AG09309 (cell line): ENCODE results near the gene NAA60.
A peak's percentile ranks its signal among the peaks of the same experiment; 100 is the strongest.

Experiments used
- DNase-seq: peaks from one replicate; pipeline ENCODE4 v3.0.0-alpha.2; 2010; ENCODE audit warnings: low read depth
- H3K4me3 ChIP-seq: 2 replicates; pipeline ENCODE4 v1.5.1; 2011; ENCODE audit warnings: mild to moderate bottlenecking, low read depth, low read length, moderate library complexity; ENCODE audit not compliant: control insufficient read depth
- TF ChIP-seq, protein P1 (sequence below): IDR thresholded peaks from 2 replicates; pipeline ENCODE4 v1.5.1; 2011; ENCODE audit warnings: mild to moderate bottlenecking, low read depth, low read length, inconsistent platforms; ENCODE audit not compliant: insufficient read depth, control insufficient read depth; ENCODE audit errors: missing control alignments

The NAA60 gene

DNA sequence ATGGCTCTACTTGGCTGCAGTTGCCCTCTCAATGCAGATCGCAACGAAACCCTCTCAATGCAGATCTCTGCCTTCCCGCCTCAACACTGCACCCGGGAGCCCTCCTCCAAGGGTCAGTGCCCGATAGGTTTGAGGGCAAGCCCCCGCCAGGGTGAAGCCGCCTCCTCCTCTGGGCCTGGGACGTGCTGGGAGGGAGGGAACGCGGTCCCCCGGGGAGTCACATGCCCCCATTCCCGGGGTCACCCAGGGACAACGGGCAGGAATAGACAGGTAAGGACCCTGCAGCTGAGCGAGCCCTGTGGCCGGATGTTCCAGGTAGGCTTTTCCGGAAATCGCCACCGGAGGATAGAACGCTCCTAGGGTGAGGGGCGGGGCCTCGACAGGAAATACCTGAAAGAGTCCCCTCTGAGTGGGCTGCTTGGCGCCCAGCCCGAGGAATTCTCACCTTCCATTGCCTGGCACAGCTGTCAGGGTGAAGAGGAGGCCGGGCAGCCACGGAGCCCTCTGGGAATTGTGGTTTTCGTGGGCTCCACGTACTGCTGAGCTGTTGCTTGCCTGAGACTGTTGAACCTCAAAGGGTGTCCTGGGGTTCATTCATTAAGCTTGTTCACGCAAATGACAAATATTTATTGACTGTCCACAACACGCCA lies 29.6 kb upstream of the NAA60 start:
- H3K4me3 ChIP-seq = no peak overlapping the region
- TF ChIP-seq, protein P1, sequence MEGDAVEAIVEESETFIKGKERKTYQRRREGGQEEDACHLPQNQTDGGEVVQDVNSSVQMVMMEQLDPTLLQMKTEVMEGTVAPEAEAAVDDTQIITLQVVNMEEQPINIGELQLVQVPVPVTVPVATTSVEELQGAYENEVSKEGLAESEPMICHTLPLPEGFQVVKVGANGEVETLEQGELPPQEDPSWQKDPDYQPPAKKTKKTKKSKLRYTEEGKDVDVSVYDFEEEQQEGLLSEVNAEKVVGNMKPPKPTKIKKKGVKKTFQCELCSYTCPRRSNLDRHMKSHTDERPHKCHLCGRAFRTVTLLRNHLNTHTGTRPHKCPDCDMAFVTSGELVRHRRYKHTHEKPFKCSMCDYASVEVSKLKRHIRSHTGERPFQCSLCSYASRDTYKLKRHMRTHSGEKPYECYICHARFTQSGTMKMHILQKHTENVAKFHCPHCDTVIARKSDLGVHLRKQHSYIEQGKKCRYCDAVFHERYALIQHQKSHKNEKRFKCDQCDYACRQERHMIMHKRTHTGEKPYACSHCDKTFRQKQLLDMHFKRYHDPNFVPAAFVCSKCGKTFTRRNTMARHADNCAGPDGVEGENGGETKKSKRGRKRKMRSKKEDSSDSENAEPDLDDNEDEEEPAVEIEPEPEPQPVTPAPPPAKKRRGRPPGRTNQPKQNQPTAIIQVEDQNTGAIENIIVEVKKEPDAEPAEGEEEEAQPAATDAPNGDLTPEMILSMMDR = no peak
- DNase-seq = no peak

DNA sequence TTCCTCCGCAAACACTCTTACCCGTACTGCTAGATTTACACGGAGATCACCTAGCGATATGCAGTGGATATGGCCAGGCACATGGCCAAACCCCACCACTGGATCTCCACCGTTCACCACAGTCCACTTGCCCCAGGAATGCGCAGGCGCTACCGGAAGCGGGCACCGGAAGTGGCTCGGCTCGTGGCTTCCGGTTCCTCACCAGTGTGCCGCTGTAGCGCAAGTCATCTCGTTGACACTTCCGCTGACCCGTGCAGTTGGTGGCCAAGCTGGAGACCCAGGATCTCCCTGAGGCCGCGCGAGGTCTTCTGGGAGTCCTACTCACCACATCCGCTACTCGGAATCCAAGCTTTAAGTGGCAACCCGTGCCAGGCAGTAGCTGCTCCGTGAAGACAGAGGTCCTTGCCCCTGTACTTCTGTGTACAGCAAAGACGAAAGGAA lies 11.7 kb upstream of the NAA60 start:
- H3K4me3 ChIP-seq = peak overlapping the region; percentile 34
- no peak for DNase-seq
- TF ChIP-seq, protein P1 = no peak

DNA sequence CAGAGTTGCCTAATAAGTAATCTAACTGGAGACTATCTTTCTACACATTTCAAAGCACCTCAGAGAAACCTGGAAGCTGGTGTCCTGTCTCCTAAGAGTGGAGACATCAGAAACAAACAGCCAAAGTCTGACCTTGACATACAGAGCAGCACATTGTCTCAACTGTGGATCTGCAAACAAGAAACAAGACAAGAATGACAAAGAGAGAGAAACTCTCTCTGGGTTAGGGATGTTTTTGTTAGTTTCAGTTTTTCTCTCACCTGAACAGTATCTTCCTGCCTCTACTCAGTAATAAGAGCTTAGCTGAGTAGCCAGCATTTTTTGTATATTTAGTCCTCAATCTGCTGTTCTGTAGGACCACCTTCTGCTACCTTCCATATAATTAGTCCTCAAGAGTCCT lies 9.1 kb upstream of the NAA60 start:
- no peak for DNase-seq
- no peak overlapping the region for H3K4me3 ChIP-seq
- TF ChIP-seq, protein P1 = no peak

DNA sequence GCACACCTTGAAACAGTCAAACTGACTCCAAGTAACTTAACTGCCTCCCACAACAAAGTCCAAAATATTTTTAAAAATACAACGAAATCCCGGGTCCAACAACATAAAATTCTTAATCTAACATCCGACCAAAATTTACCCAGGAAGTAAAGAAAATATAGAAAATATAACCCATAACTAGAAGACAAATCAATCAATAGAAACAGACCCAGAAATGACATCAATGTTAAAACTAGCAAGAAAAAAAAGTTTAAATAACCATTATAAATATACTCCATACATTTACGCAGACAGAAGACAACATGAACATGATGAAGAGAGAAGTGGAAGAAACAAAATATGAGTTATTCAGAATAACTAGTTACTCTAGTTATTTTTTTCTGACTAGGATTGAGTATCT lies 3.8 kb upstream of the NAA60 start:
- no peak overlapping the region for H3K4me3 ChIP-seq
- no peak for DNase-seq
- TF ChIP-seq, protein P1 = no peak

DNA sequence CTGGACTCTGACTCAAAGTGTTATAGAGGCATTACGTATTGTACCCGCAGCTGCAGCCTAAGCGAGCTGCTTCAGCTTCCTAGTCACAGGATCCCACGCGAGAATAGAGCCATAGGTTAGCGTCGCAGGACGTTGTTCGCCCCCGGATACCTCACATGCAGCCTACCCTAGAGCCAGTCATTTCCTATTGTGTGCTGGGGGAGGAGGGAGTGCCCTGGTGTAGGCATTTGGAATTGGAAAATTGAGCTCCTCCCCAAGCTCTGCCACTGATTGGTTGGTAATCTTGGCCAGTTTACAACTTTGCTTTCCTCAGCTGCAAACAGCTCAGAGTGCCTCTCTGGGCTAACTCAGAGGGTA lies 530 bp downstream of the NAA60 start:
- TF ChIP-seq, protein P1 = no peak
- DNase-seq = peak; percentile 55

DNA sequence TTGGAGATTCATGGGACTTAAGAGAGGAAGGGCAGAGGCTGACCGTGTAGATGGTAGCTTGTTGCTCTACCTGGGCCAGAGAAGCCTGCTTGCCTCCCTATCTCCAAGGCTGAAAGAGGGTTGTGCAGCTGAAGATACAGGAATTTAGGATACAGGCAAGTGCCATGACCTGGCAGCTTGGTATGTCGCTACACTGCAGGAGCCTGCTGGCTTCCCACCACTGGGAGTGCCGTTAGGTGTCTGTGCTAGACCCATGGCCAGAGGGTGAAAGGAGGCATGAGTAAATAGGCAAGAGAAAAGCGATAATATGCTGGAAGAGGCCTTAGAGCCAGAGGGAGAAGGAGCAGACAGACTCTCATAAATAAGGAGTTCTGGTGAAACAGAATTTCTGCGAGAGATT lies 10.6 kb downstream of the NAA60 start:
- DNase-seq = no peak
- TF ChIP-seq, protein P1 = no peak
- H3K4me3 ChIP-seq = no peak overlapping the region

More for the DNA sequence above, 530 bp downstream of the NAA60 start:
- peak overlapping the region; percentile 78 for H3K4me3 ChIP-seq

DNA sequence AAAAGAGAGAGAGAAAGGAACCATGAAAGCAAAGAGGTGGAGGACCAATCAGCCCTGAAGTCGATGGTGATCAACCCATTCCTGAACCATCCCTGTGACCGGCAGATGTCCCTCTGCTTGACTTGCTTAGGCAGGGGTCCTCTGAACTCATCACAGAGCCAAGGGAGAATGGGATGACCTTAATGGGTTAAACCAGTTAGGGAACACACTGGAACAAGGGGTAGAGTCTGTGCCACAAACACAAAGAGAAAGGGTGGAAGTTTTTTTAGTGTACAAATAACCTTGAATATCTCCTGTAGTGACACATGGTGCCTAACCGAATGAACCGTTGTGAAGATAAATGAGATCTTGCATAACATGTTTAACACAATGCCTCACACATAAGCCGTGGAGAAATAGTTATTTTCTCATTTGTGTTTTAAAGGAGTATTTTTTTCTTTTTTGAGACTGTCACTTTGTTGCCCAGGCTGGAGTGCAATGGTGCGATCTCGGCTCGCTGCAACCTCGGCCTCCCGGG lies 11.2 kb downstream of the NAA60 start:
- H3K4me3 ChIP-seq = no peak overlapping the region
- no peak for DNase-seq
- TF ChIP-seq, protein P1 = no peak
